K562 (cell line): ENCODE data around the gene KAZN. TPM values are rescaled to one million over a fixed set of nuclear protein-coding genes. Genes with fewer than 3 reads are reported as not detected.
A peak's percentile ranks its signal among the peaks of the same experiment; 100 is the strongest.

Source experiments
- CBFA2T3 ChIP-seq: fragments of 450-650 bp; IDR thresholded peaks from 2 replicates; pipeline ENCODE4 v1.6.1; 2017
- HDAC3 ChIP-seq: fragments of 450-650 bp; IDR thresholded peaks from 2 replicates; pipeline ENCODE4 v1.6.1; 2018; ENCODE audit warnings: borderline replicate concordance, mild to moderate bottlenecking, moderate library complexity; ENCODE audit not compliant: partially characterized antibody
- KDM5B ChIP-seq: fragments of 200-600 bp; sonication (generic); IDR thresholded peaks from 2 replicates; pipeline ENCODE4 v1.6.1; 2012; ENCODE audit warnings: low read depth, mild to moderate bottlenecking, moderate library complexity, low read length, control low read depth, inconsistent platforms; ENCODE audit not compliant: insufficient replicate concordance
- MCM3 ChIP-seq: fragments of 450-650 bp; IDR thresholded peaks from 2 replicates; pipeline ENCODE4 v1.6.1; 2016
- MEIS2 ChIP-seq: fragments of 450-650 bp; IDR thresholded peaks from 2 replicates; pipeline ENCODE4 v1.6.1; 2014; ENCODE audit warnings: mild to moderate bottlenecking; ENCODE audit not compliant: partially characterized antibody
- MTA1 ChIP-seq: fragments of 450-650 bp; IDR thresholded peaks from 2 replicates; pipeline ENCODE4 v1.6.1; 2017; ENCODE audit warnings: borderline replicate concordance
- OTX1 ChIP-seq: fragments of 450-650 bp; formaldehyde crosslinking; IDR thresholded peaks from 2 replicates; pipeline ENCODE4 v1.4.0; 2022; ENCODE audit warnings: mild to moderate bottlenecking
- PML ChIP-seq: IDR thresholded peaks from 2 replicates; pipeline ENCODE4 v1.6.1; 2012; ENCODE audit warnings: low read length, inconsistent platforms
- POLR2AphosphoS5 ChIP-seq: IDR thresholded peaks from 2 replicates; pipeline ENCODE4 v1.6.1; 2011; ENCODE audit warnings: mild to moderate bottlenecking, low read depth, low read length, moderate library complexity; ENCODE audit not compliant: control insufficient read depth, insufficient read depth
- PYGO2 ChIP-seq: fragments of 450-650 bp; IDR thresholded peaks from 2 replicates; pipeline ENCODE4 v1.6.1; 2016; ENCODE audit warnings: mild to moderate bottlenecking, missing genetic modification characterization, moderate library complexity, missing compliant biosample characterization
- RBM22 ChIP-seq: fragments of 200-400 bp; formaldehyde crosslinking; IDR thresholded peaks from 2 replicates; pipeline ENCODE4 v1.6.1; 2018; ENCODE audit warnings: low read length, low read depth; ENCODE audit not compliant: poor library complexity, severe bottlenecking
- THRB ChIP-seq: fragments of 450-650 bp; formaldehyde crosslinking; conservative IDR thresholded peaks from 2 replicates; pipeline ENCODE4 v1.4.0; 2022; ENCODE audit warnings: mild to moderate bottlenecking, missing genetic modification characterization
- ZBED1 ChIP-seq: IDR thresholded peaks from 2 replicates; pipeline ENCODE4 v1.6.1; 2014
- ZBTB40 ChIP-seq, 2 experiments: fragments of 450-650 bp in 1 of 2; sonication (generic) in 1 of 2; formaldehyde crosslinking in 1 of 2; IDR thresholded peaks; 2 replicates each; pipeline versions ENCODE4 v1.7.1 to v1.9.0; 2016 to 2022; ENCODE audit warnings: inconsistent platforms in 1 of 2, mild to moderate bottlenecking in 1 of 2, missing genetic modification reagents in 1 of 2
- ZBTB43 ChIP-seq: sonication (generic); formaldehyde crosslinking; IDR thresholded peaks from 2 replicates; pipeline ENCODE4 v1.8.0; 2023; ENCODE audit warnings: mild to moderate bottlenecking, missing genetic modification reagents
- ZNF23 ChIP-seq: fragments of 250-450 bp; sonication (Bioruptor Pico); IDR thresholded peaks from 2 replicates; pipeline ENCODE4 v1.4.0; 2020; ENCODE audit warnings: mild to moderate bottlenecking
- ZNF347 ChIP-seq: fragments of 450-650 bp; formaldehyde crosslinking; IDR thresholded peaks from 2 replicates; pipeline ENCODE4 v1.4.0; 2020; ENCODE audit warnings: low read depth, mild to moderate bottlenecking, moderate library complexity
- ZNF561 ChIP-seq: fragments of 450-650 bp; formaldehyde crosslinking; conservative IDR thresholded peaks from 2 replicates; pipeline ENCODE4 v1.4.0; 2020; ENCODE audit warnings: mild to moderate bottlenecking, moderate library complexity
- ZNF79 ChIP-seq: fragments of 250-450 bp; sonication (Bioruptor Pico); IDR thresholded peaks from 2 replicates; pipeline ENCODE4 v1.4.0; 2020; ENCODE audit warnings: low read depth, mild to moderate bottlenecking, moderate library complexity
- polyA plus RNA-seq, 8 experiments: library from polyadenylated mRNA; depleted of rRNA in 4 of 8; stranded (reverse) in 5 of 8; unstranded in 3 of 8; fragments of >200 nt; fragmentation: Nextera tagmentation in 2 of 8; fragmentation: Illumina TruSeq in 1 of 8; extraction: Ambion mirVana in 2 of 8; extraction: Trizol in 1 of 8; gene quantifications; 2 replicates each; pipeline versions ENCODE4 v1.2.1 to v1.2.3, GENCODE V29; 2011 to 2014; ENCODE audit warnings: inconsistent platforms in 1 of 8, missing spikeins in 1 of 8
- total RNA-seq, 7 experiments: library from RNA; depleted of rRNA in 6 of 7; stranded (reverse); fragments of >200 nt in 6 of 7; fragmentation: Illumina TruSeq in 2 of 7; extraction: Trizol in 2 of 7; gene quantifications; 2 replicates each; pipeline versions ENCODE4 v1.2.1 to v1.2.3, GENCODE V29; 2011 to 2021; ENCODE audit warnings: low replicate concordance in 1 of 7

The KAZN gene
- total and polyA plus RNA-seq, 9 of the 15 experiments (the other 6 are each of a cell fraction or from before 2014, with no cell fraction given), result 2.1 to 21.6 (median 5.4) TPM

- TF ChIP-seq THRB (CRISPR knock-in tag), result no peak
- no peak for TF ChIP-seq ZNF561 (CRISPR knock-in tag)
- no peak for TF ChIP-seq ZBED1
- no peak for TF ChIP-seq MTA1
- TF ChIP-seq MEIS2, result peak; percentile 70
- no peak for TF ChIP-seq PYGO2 (tag)
- TF ChIP-seq OTX1 (CRISPR knock-in tag), result no peak
- no peak for TF ChIP-seq ZNF23 (CRISPR knock-in tag)
- TF ChIP-seq RBM22, result no peak
- peak; percentile 88 for TF ChIP-seq CBFA2T3
- TF ChIP-seq ZBTB43, result no peak
- TF ChIP-seq PML, result no peak
- TF ChIP-seq ZBTB40 (IDR thresholded peaks at IDR 0.05), result no peak
- no peak for TF ChIP-seq ZBTB40 (CRISPR knock-in tag; IDR thresholded peaks at IDR 0.05)
- no peak for TF ChIP-seq ZNF79
- TF ChIP-seq MCM3, result no peak
- TF ChIP-seq KDM5B, result no peak
- TF ChIP-seq ZNF347 (CRISPR knock-in tag), result no peak
- TF ChIP-seq HDAC3, result peak; percentile 71
- peak; percentile 67; the same call in 1 of the 2 replicates for TF ChIP-seq POLR2AphosphoS5
These were observed 181.8 kb downstream of the KAZN start (continued) for GRCh38 chr1:14780271-14780670.
